CD4-positive, alpha-beta T cell treated with Interleukin-15 for 4 hours (primary cell): ENCODE results near the gene YIPF3.

Experiments used
- DNase-seq: peaks from one replicate; pipeline ENCODE4 v3.0.0-alpha.2; 2020; ENCODE audit warnings: low spot score

YIPF3 gene

DNA sequence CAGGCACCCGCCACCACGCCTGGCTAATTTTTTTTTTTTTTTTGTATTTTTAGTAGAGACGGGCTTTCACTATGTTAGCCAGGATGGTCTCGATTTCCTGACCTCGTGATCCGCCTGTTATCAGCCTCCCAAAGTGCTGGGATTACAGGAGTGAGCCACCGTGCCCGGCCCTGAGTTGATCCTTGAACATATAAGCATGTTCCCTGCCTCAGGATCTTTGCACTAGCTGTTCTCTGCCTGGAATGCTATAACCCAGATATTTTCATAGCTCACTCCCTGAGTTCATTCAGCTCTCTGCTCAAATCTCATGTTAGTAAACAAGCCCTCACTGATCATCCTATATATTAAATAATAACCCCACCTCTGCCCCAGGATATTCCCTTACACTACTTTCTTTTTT is 52.4 kb downstream of the YIPF3 start:
- no peak for DNase-seq

DNA sequence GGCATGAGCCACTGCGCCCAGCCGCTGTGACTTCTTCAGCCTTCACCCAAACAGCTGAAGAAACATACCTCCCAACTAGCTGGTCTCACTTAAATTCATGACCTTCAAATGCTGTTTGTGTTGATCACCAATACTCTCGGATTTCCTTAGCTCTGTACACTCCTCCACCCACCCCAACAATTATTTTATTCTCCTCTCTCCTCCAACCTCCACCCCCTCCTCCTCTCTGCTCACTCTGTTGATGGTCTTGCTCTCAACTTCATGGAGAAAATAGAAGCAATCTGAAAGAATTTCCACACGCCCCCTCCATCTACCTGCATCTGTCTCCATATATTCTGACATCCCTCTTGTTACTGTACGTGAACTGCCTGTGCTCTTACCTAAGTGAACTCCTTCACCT is 54.8 kb downstream of the YIPF3 start:
- no peak for DNase-seq
